ENCODE measurements around the gene RABGEF1.
"Not testable (repeated sequence)": the region's sequence is repeated elsewhere in the genome, so short reads cannot be mapped to it uniquely, and the experiment has no call there.

GRCh38 chr7:66710752-66711151 is 29.8 kb upstream of the RABGEF1 start:
- TF ChIP-seq CTCF, POLR2A (IDR thresholded peaks at IDR 0.05): not testable (repeated sequence)
